HG03175 (cell line): Measurements from ENCODE around the gene KRTAP20-4.

Experiments used
- ATAC-seq: cut with Tn5 transposase; IDR thresholded peaks from one replicate; pipeline ENCODE4 v1.9.1; 2021; ENCODE audit warnings: mild to moderate bottlenecking, moderate library complexity; ENCODE audit not compliant: unreplicated experiment

The KRTAP20-4 gene

DNA sequence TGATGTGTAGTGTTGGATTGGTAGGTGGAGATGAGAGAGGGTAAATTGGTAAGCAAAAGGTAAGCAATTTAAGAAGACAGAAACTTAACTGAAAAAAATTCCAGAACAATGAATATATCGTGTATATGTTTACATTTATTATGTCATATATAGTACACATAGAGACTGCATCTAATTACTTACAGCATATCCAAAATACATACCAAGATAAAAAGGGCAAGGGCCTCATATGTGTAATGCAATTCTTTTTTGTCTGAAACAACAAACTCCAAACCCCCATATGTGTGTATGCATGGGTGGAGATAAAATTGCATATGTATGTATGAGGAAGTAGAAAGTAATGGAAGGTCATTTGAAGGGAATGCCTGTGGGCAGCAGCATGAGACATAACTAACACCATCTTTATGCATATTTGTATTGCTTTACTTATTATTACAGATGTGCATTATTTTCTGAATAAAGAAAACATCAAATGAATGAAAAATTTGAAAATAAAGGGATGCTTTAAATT lies 26.5 kb downstream of the KRTAP20-4 start:
- ATAC-seq, result no peak

DNA sequence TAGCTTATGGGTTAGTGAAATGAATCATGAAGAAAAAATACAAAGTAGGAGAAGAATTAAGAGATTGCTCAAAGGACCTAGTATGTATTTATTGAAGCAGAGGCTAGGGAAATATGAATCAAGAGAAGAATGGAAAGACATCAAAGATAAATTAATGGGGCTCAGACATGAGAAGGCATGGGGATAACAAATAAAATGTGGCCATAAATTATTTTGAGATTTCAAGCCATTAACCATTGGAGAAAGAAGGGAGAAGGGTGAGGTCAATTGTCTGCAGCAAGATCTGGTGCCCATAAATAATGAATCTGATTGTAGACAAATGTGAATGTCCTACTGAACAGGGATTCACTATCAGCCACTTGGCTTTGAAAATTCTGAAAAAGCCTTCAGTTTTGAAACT lies 32.5 kb downstream of the KRTAP20-4 start:
- ATAC-seq, result no peak

DNA sequence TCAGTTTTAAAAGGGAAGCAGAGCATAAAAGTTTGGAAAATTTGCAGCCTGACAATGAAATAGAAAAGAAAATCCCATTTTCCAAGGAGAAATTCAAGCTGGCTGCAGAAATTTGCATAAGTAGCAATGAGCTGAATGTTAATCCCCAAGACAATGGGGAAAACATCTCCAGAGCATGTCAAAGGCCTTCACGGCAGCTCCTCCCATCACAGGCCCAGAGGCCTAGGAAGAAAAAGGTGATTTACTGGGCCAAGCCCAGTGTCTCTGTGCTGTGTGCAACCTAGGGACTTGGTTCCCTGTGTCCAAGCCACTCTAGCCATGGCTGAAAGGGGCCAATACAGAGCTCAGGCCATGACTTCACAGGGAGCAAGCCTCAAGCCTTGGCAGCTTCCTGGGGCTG lies 48.3 kb downstream of the KRTAP20-4 start:
- ATAC-seq, result no peak
